ENCODE results near the gene TBX19.
"Not testable (repeated sequence)": the region's sequence is repeated elsewhere in the genome, so short reads cannot be mapped to it uniquely, and the experiment has no call there.

GRCh38 chr1:168354335-168355269, 73.9 kb downstream of the TBX19 start:
- TF ChIP-seq CTCF (IDR thresholded peaks at IDR 0.05): 0 out of 2 replicates have a peak, but pooled peaks have one; percentile 7
- TF ChIP-seq ZFX (IDR thresholded peaks at IDR 0.05; ENCODE audit: borderline replicate concordance): not testable (repeated sequence)
